HS-27A (cell line): ENCODE results near the gene GSC2.
A peak's percentile ranks its signal among the peaks of the same experiment; 100 is the strongest.

ENCODE experiments used
- DNase-seq: peaks from one replicate; pipeline ENCODE4 v3.0.0-alpha.2; 2012; ENCODE audit warnings: low read depth, missing footprints

The GSC2 gene

GRCh38 chr22:19133561-19133960 lies 16.5 kb downstream of the GSC2 start:
- no peak for DNase-seq

- no peak for DNase-seq
Measured at GRCh38 chr22:19132693-19133400, 17.2 kb downstream of the GSC2 start.

- DNase-seq: no peak
Measured at GRCh38 chr22:19132153-19132552, 17.9 kb downstream of the GSC2 start.

DNA sequence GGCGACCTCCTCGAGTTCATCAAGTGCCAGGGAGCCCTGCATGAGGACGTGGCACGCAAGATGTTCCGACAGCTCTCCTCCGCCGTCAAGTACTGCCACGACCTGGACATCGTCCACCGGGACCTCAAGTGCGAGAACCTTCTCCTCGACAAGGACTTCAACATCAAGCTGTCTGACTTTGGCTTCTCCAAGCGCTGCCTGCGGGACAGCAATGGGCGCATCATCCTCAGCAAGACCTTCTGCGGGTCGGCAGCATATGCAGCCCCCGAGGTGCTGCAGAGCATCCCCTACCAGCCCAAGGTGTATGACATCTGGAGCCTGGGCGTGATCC lies 18.4 kb downstream of the GSC2 start:
- no peak for DNase-seq

GRCh38 chr22:19130959-19131684 lies 19.0 kb downstream of the GSC2 start, which contains the start of gene TSSK2:
TSSK2 (plus strand) TSS chr22:19131308; CDS start chr22:19131400, 92 bp downstream.
- DNase-seq: no peak

- DNase-seq: no peak
Measured at GRCh38 chr22:19129871-19130270, 20.2 kb downstream of the GSC2 start.

DNA sequence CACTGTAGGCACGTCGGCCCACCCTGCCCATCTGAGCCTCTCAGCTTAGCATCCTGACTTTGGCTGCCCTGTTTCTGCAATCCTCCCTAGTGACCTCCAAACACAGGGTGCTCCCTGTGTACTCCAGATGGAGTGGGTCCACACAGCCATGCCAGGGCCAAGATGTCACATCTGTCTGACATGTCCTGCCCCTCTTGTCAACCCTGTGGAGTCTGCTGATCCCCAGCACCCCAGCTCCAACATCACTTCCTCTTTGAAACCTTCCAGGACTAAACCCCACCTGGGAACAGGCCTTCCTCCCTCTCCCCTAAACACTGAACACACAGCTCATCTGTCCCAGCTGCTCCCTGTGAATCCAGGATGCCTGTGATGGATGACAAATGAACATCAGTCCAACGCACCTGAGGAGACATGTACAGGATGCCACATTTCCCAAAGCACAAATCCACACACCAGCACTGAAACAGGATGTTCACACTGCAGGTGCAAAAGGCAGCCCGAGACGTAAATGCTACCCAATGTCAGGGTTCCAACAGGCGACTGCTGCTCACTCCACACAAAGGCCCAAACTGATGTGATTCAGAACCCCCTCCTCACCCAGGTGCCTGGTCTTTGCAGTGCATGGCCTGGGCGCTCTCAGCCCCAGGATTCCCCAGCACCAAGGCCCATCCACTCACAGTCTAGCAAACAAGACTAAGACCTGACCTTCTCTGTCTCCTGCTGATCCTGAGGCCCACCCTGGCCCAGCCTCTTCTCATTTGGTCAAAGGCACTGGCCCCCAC lies 21.0 kb downstream of the GSC2 start:
- no peak for DNase-seq

- DNase-seq: no peak
Measured at GRCh38 chr22:19128009-19128401, 22.1 kb downstream of the GSC2 start.

GRCh38 chr22:19127329-19128008 lies 22.6 kb downstream of the GSC2 start:
- DNase-seq: no peak

- no peak for DNase-seq
Measured at GRCh38 chr22:19126309-19127273, 23.5 kb downstream of the GSC2 start.

- DNase-seq: no peak
Measured at GRCh38 chr22:19125474-19126308, 24.4 kb downstream of the GSC2 start.

DNA sequence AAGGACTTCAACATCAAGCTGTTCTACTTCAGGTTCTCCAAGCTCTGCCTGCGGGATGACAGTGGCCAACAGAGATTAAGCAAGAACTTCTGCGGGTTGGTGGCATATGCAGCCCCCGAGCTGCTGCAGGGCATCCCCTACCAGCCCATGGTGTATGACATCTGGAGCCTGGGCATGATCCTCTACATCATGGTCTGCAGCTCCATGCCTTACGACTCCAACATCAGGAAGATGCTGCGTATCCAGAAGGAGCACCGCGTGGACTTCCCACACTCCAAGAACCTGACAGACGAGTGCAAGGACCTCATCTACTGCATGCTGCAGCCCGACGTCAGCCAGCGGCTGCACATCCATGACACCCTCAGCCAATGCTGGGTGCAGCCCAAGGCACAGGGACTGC lies 25.1 kb downstream of the GSC2 start:
- no peak for DNase-seq

DNA sequence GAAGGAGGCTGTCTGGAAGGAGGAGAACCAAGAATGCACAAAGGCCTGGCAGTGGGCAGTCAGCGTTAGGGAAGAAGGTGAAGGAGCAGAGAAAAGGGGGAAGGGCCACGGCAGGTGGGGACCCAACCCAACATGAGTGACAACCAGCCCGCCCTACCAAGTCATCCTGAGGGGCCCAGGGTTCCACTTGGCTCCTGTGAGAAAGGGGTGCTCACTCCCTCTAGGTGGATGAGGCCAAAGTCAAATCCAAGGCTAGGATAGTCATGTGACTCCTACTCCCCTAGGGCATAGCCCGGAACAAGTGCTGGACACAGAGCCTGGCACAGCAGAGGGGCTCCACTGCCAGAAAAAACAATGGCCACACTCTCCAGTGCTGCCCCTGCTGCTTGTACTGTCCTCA lies 25.7 kb downstream of the GSC2 start:
- DNase-seq: no peak

DNA sequence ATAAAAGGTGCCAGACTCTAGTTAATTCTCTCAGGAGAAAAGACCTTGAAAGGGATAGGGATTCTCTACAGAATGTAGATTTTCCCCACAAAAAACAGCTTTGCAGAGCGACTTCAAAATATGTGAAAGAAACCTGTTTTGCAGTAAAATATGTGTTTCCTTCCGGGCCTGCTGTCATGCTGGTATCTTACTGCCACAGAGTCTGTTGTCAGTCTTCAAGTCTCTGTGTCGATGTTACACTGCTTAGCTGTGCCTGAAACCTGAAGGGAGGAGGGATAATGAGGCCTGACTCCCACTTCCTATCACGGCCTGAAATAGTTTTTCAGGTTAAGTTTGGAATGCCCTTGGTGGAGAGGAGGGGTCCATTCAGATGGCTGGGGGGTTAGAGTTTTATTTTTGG lies 26.2 kb downstream of the GSC2 start:
- DNase-seq: no peak

GRCh38 chr22:19122752-19123492 lies 27.2 kb downstream of the GSC2 start:
- DNase-seq: no peak

DNA sequence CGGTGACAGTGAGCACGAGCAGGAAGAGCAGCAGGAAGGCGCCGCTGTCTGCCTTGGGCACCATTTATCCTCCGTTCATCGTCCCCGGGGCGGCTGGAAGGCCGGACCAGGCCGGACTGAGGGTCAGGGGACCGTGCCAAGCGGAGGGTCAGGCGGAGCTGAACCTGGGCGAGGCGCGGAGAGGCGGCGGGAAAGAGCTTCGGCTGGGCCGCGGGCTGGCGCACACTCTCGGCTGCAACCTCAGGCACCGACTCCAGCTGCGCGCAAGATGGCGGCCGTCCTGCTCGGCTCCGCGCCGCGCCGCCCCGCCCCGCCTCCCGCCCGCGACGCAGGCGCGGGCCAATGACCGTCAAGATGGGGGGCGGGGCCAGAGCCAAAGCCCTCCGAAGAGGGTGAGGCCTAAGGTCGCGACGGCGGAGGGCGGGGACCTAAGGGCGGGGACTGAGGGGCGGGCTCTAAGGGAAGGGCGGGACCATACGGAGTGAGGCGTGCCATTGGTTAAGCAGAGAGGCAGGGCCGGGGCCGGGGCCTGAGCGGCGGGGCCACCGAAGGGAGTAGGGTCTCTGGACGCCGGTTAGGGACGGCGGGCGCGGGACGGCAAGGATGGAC lies 27.8 kb downstream of the GSC2 start, which contains the start of gene DGCR2:
DGCR2 (minus strand) TSS at position 270 of the 609 bp plus-strand sequence; CDS start at position 64, 206 bp downstream.
- DNase-seq: peak; percentile 76

GRCh38 chr22:19121631-19122142 lies 28.4 kb downstream of the GSC2 start:
- DNase-seq: no peak

GRCh38 chr22:19120829-19121630 lies 29.1 kb downstream of the GSC2 start:
- DNase-seq: no peak
